ENCODE data around the gene ZNF107. TPM values are rescaled to one million over a fixed set of nuclear protein-coding genes. Genes with fewer than 3 reads are reported as not detected.

ZNF107 gene
- total and polyA plus RNA-seq, 2 donors (not counting 1 experiment from before 2014, with no cell fraction given) = 22.0 to 70.7 TPM

GRCh38 chr7:64685741-64686140 is 19.8 kb downstream of the ZNF107 start:
- 100% methylated on average over 1 of the region's 3 CpGs for WGBS (ENCODE audit: insufficient coverage)
- Histone ChIP-seq H3K4me2 (replicated peaks; ENCODE audit: low read depth, low read length, poor library complexity, severe bottlenecking) (peak overlapping the region; percentile 59), H3K4me3 (ENCODE audit: control extremely low read depth in 1 of 5, extremely low read depth in 1 of 5, insufficient read depth in 1 of 5, low read depth in 2 of 5, low read length in 4 of 5) (no peak overlapping the region), H3K27me3 (replicated peaks in 1 of 4; ENCODE audit: control extremely low read depth in 1 of 4, control insufficient read depth in 3 of 4, insufficient read depth in 4 of 4, low read length in 3 of 4) (no peaks in the 10 kb centered on the region), H3K9me3 (ENCODE audit: control extremely low read depth in 1 of 3, control insufficient read depth in 2 of 3, insufficient read depth in 1 of 3, low read length in 2 of 3) (peaks cover 3 to 41% (median 4%) of the 10 kb centered on the region in 3 donors), H2AFZ (ENCODE audit: insufficient read depth, low read depth, low read length, poor library complexity, severe bottlenecking) (no peak overlapping the region), H3K9ac (ENCODE audit: low read length) (no peak overlapping the region), H3K36me3 (replicated peaks in 1 of 2; ENCODE audit: control extremely low read depth in 1 of 2, control insufficient read depth in 1 of 2, extremely low read depth in 1 of 2, insufficient read depth in 2 of 2, low read length in 1 of 2) (peaks cover 4 to 64% of the 10 kb centered on the region in 2 experiments), H3K27ac (ENCODE audit: low read length in 2 of 2) (peak overlapping the region; percentile 85 to 88), H3K79me2 (ENCODE audit: control insufficient read depth, insufficient read depth, low read length) (peaks cover 79% of the 10 kb centered on the region), H3K4me1 (ENCODE audit: control insufficient read depth in 2 of 2, insufficient read depth in 2 of 2, low read length in 2 of 2) (peaks cover 11 to 54% of the 10 kb centered on the region in 2 donors), H4K20me1 (ENCODE audit: control insufficient read depth, insufficient read depth, low read length, poor library complexity, severe bottlenecking) (peaks cover 20% of the 10 kb centered on the region)
- Mint-ChIP-seq H3K9me3 (ENCODE audit: insufficient read depth) (peaks cover 14% of the 10 kb centered on the region), H3K27me3 (no peaks in the 10 kb centered on the region), H3K4me3 (peak overlapping the region; percentile 41), H3K4me1 (peaks cover 61% of the 10 kb centered on the region), H3K27ac (no peak overlapping the region)
- no peak for ATAC-seq (ENCODE audit: low read depth)
- DNase-seq = no peak
- CTCF ChIA-PET = no interaction called here
- intact Hi-C loops (cut with micrococcal nuclease) = loop anchor here (1.0 to 2.0 kb wide), 3 partner anchors 19 to 218 kb away; partner anchors contain the start of genes ZNF107 and ZNF273
- POLR2A ChIA-PET = interaction anchor here (1.6 kb wide), 1 partner anchor 20 kb away, joined by 7 read pairs; the partner anchor contains the start of gene ZNF107
- TF ChIP-seq CTCF (IDR thresholded peaks at IDR 0.05) = no peak
- no peak for TF ChIP-seq EZH2 (IDR thresholded peaks at IDR 0.05; ENCODE audit: borderline replicate concordance, insufficient read depth, low read depth, low read length, poor library complexity, severe bottlenecking)

- H3K4me1 ChIP-seq (ENCODE audit: control insufficient read depth in 2 of 2, insufficient read depth in 2 of 2, low read length in 2 of 2) = peaks cover 11 to 62% of the 10 kb centered on the region in 2 donors
- Mint-ChIP-seq H3K4me3 (peak overlapping the region; percentile 85), H3K9me3 (ENCODE audit: insufficient read depth) (peaks cover 14% of the 10 kb centered on the region), H3K4me1 (peaks cover 69% of the 10 kb centered on the region), H3K27ac (no peak overlapping the region), H3K27me3 (no peaks in the 10 kb centered on the region)
- peak overlapping the region; percentile 55 for H2AFZ ChIP-seq (ENCODE audit: insufficient read depth, low read depth, low read length, poor library complexity, severe bottlenecking)
- peak overlapping the region; percentile 34 for H3K9ac ChIP-seq (ENCODE audit: low read length)
- peak overlapping the region; percentile 85 to 88 for H3K27ac ChIP-seq (ENCODE audit: low read length in 2 of 2)
- peak overlapping the region in 3 of 5 experiments; percentile 5 to 45 (median 13) for H3K4me3 ChIP-seq (ENCODE audit: control extremely low read depth in 1 of 5, extremely low read depth in 1 of 5, insufficient read depth in 1 of 5, low read depth in 2 of 5, low read length in 4 of 5)
- H3K4me2 ChIP-seq (replicated peaks; ENCODE audit: low read depth, low read length, poor library complexity, severe bottlenecking) = peak overlapping the region; percentile 59
- ChIA-PET CTCF (interaction anchor here (1.3 to 2.2 kb wide), 2 partner anchors 21 to 107 kb away, joined by 6 to 7 read pairs; partner anchors contain the start of genes ZNF107 and ZNF138), POLR2A (interaction anchor here (1.6 kb wide), 1 partner anchor 21 kb away, joined by 7 read pairs; the partner anchor contains the start of gene ZNF107)
- no peak for TF ChIP-seq CTCF (IDR thresholded peaks at IDR 0.05)
- TF ChIP-seq EZH2 (IDR thresholded peaks at IDR 0.05; ENCODE audit: borderline replicate concordance, insufficient read depth, low read depth, low read length, poor library complexity, severe bottlenecking) = no peak
- peaks cover 75% of the 10 kb centered on the region for H3K79me2 ChIP-seq (ENCODE audit: control insufficient read depth, insufficient read depth, low read length)
- H3K27me3 ChIP-seq (replicated peaks in 1 of 4; ENCODE audit: control extremely low read depth in 1 of 4, control insufficient read depth in 3 of 4, insufficient read depth in 4 of 4, low read length in 3 of 4) = no peaks in the 10 kb centered on the region
- DNase-seq (peak; percentile 8), ATAC-seq (ENCODE audit: low read depth) (peak; percentile 83)
- 24% methylated on average over 7 of the region's 10 CpGs for WGBS (ENCODE audit: insufficient coverage)
- peaks cover 3 to 37% (median 4%) of the 10 kb centered on the region in 3 donors for H3K9me3 ChIP-seq (ENCODE audit: control extremely low read depth in 1 of 3, control insufficient read depth in 2 of 3, insufficient read depth in 1 of 3, low read length in 2 of 3)
- H3K36me3 ChIP-seq (replicated peaks in 1 of 2; ENCODE audit: control extremely low read depth in 1 of 2, control insufficient read depth in 1 of 2, extremely low read depth in 1 of 2, insufficient read depth in 2 of 2, low read length in 1 of 2) = peaks cover 4 to 56% of the 10 kb centered on the region in 2 experiments
- peaks cover 11% of the 10 kb centered on the region for H4K20me1 ChIP-seq (ENCODE audit: control insufficient read depth, insufficient read depth, low read length, poor library complexity, severe bottlenecking)
- intact Hi-C loops (cut with micrococcal nuclease) = loop anchor here (1.0 to 2.0 kb wide), 3 partner anchors 20 to 217 kb away; partner anchors contain the start of genes ZNF107 and ZNF273
These were observed 20.7 kb downstream of the ZNF107 start for GRCh38 chr7:64686493-64687184.

Data from B cell (primary cell).